Nephron progenitor cell (in vitro differentiated cells): ENCODE measurements around the gene CFAP206.

Experiments used
- DNase-seq: peaks from one replicate; pipeline ENCODE4 v3.0.0; 2021
- H3K27ac Mint-ChIP-seq: 2 replicates; pipeline ENCODE4 v1.8.0; 2021; ENCODE audit warnings: mild to moderate bottlenecking, moderate library complexity, mixed read lengths
- H3K27me3 Mint-ChIP-seq: 2 replicates; pipeline ENCODE4 v1.8.0; 2021; ENCODE audit warnings: mild to moderate bottlenecking, low read depth, mixed read lengths; ENCODE audit not compliant: poor library complexity
- H3K36me3 Mint-ChIP-seq: 2 replicates; pipeline ENCODE4 v1.8.0; 2021; ENCODE audit warnings: low read depth, mixed read lengths
- H3K4me1 Mint-ChIP-seq: 2 replicates; pipeline ENCODE4 v1.8.0; 2021; ENCODE audit warnings: mixed read lengths
- H3K4me3 Mint-ChIP-seq: 2 replicates; pipeline ENCODE4 v1.8.0; 2021; ENCODE audit warnings: mild to moderate bottlenecking, moderate library complexity, mixed read lengths
- H3K9me3 Mint-ChIP-seq: 2 replicates; pipeline ENCODE4 v1.8.0; 2021; ENCODE audit warnings: mild to moderate bottlenecking, moderate library complexity, mixed read lengths
- CTCF ChIP-seq: fragments of 200-600 bp; sonication (generic); IDR thresholded peaks from 2 replicates; pipeline ENCODE4 v1.5.0; 2021; ENCODE audit warnings: antibody characterized with exemption

Gene CFAP206

GRCh38 chr6:87426789-87427188 is 19.0 kb downstream of the CFAP206 start:
- no peak for DNase-seq
- Mint-ChIP-seq H3K36me3 (no peaks in the 10 kb centered on the region), H3K4me3 (no peak overlapping the region), H3K27me3 (peaks cover 3% of the 10 kb centered on the region), H3K27ac (no peak overlapping the region), H3K4me1 (no peaks in the 10 kb centered on the region), H3K9me3 (no peaks in the 10 kb centered on the region)
- no peak for TF ChIP-seq CTCF

GRCh38 chr6:87430499-87430898 is 22.7 kb downstream of the CFAP206 start:
- TF ChIP-seq CTCF, result no peak
- Mint-ChIP-seq H3K27me3 (peaks cover 2% of the 10 kb centered on the region), H3K9me3 (no peaks in the 10 kb centered on the region), H3K36me3 (no peaks in the 10 kb centered on the region), H3K4me1 (no peaks in the 10 kb centered on the region), H3K4me3 (no peak overlapping the region), H3K27ac (no peak overlapping the region)
- no peak for DNase-seq

GRCh38 chr6:87431263-87431662 is 23.5 kb downstream of the CFAP206 start:
- no peaks in the 10 kb centered on the region for H3K4me1 Mint-ChIP-seq
- H3K27me3 Mint-ChIP-seq, result peaks cover 2% of the 10 kb centered on the region
- no peak overlapping the region for H3K4me3 Mint-ChIP-seq
- TF ChIP-seq CTCF, result no peak
- no peak for DNase-seq
- no peak overlapping the region for H3K27ac Mint-ChIP-seq
- no peaks in the 10 kb centered on the region for H3K36me3 Mint-ChIP-seq
- H3K9me3 Mint-ChIP-seq, result no peaks in the 10 kb centered on the region

- Mint-ChIP-seq H3K9me3 (no peaks in the 10 kb centered on the region), H3K4me3 (no peak overlapping the region)
- DNase-seq, result peak; percentile 83
Measured at GRCh38 chr6:87436435-87436834, 28.7 kb downstream of the CFAP206 start.

GRCh38 chr6:87441711-87442110 is 33.9 kb downstream of the CFAP206 start:
- no peak overlapping the region for H3K4me3 Mint-ChIP-seq
- DNase-seq, result no peak
- no peaks in the 10 kb centered on the region for H3K36me3 Mint-ChIP-seq
- H3K9me3 Mint-ChIP-seq, result no peaks in the 10 kb centered on the region
- no peak overlapping the region for H3K27ac Mint-ChIP-seq
- TF ChIP-seq CTCF, result no peak
- H3K4me1 Mint-ChIP-seq, result no peaks in the 10 kb centered on the region
- peaks cover 3% of the 10 kb centered on the region for H3K27me3 Mint-ChIP-seq

More at GRCh38 chr6:87436435-87436834, 28.7 kb downstream of the CFAP206 start:
- H3K4me1 Mint-ChIP-seq, result no peaks in the 10 kb centered on the region
- H3K27ac Mint-ChIP-seq, result no peak overlapping the region
- no peaks in the 10 kb centered on the region for H3K36me3 Mint-ChIP-seq
- TF ChIP-seq CTCF, result no peak
- peaks cover 6% of the 10 kb centered on the region for H3K27me3 Mint-ChIP-seq

GRCh38 chr6:87444362-87444761 is 36.6 kb downstream of the CFAP206 start:
- H3K36me3 Mint-ChIP-seq, result no peaks in the 10 kb centered on the region
- DNase-seq, result no peak
- no peaks in the 10 kb centered on the region for H3K4me1 Mint-ChIP-seq
- peaks cover 7% of the 10 kb centered on the region for H3K27me3 Mint-ChIP-seq
- no peak for TF ChIP-seq CTCF
- peak overlapping the region; percentile 40 for H3K27ac Mint-ChIP-seq
- H3K9me3 Mint-ChIP-seq, result no peaks in the 10 kb centered on the region
- H3K4me3 Mint-ChIP-seq, result no peak overlapping the region
